GM21367 (cell line): Measurements from ENCODE around the gene MGAT4B.
A peak's percentile ranks its signal among the peaks of the same experiment; 100 is the strongest.
"Not testable (repeated sequence)": the region's sequence is repeated elsewhere in the genome, so short reads cannot be mapped to it uniquely, and the experiment has no call there.

Source experiments
- ATAC-seq: cut with Tn5 transposase; IDR thresholded peaks from one replicate; pipeline ENCODE4 v1.9.1; 2021; ENCODE audit not compliant: unreplicated experiment

MGAT4B gene

DNA sequence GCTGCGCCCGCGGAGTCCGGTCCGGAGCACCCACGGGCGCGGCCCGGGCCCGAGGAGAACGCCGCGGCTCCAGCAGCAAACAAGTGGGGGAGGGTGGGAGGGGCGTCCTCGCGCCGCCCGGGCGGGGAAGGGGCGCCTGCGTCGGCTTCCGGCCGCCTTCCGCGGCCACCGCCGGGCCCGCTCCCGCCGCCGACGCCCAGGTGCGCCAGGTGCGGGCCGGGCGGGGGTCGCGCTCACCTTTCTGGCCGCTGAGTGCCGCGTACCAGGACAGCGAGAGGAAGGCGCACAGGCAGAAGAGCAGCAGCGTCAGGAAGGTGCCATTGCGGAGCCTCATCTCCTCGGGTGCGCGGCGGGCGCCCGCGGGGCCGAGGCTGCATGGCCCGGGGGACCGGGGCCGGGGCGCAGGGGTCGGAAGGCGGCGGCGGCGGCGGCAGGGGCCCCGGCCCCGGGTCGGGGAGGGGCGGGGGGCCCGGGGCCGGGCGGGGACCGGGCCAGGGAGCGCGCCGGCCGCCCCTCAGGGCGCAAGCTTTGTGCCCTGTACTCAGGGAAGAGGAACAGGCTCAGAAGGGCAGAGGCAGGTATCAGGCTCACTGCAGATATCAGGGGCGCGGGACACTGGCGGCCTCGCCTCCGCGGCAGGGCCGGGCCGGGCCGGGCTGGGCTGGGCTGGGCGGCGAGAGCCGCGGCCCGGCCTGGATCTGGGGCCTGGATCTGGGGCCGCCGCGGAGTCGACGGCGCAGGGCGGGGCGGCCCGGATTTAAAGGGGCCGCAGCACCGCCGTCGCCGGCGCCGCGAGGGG is at the start of gene MGAT4B:
Gene MGAT4B, minus strand, starts transcription at position 617 of the 799 bp plus-strand sequence. Its CDS starts 283 bp downstream, at position 334.
- peak; percentile 56 for ATAC-seq

DNA sequence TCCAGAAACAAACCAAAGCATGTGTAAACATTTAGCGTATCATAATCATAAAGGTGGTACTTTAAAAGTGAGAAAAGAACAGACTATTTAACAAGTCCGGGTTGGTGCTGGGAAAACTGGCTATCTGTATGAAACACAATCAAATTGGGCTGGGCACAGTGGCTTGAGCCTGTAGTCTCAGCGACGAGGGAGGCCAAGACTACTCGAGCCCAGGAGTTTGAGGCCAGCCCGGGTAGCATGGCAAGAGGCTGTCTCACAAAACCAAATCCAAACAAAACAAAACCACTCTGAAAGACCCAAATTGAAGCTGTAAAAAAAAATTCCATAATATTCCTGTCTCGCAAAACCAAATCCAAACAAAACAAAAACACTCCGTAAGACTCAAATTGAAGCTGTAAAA is 47.7 kb upstream of the MGAT4B start:
- no peak for ATAC-seq

DNA sequence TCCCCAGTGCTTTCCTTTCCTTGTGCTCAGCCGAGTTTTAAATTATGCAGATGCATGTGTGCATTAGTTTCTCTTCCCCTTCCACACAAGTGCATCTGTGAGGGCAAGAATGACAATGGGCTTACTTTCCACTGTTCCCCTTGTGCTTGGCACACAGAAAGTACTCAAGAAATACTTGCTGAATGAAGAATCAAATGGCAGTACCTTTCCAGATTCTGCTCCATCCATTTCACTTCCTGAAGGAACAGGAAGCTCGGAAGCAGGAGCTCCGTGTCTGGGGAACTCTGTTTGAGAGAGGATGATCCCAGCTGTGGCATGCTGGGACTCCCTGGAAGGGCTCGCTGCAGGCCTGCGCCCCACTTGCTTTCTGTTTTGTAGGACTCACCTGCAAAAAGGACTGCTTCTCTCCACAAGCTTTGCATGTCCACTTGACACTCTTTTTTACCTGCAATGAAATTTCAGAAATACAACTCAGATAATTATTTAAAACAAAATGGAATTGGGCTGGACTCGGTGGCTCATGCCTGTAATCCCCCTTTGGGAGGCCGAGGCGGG is 46.4 kb upstream of the MGAT4B start:
- ATAC-seq: peak; percentile 89

DNA sequence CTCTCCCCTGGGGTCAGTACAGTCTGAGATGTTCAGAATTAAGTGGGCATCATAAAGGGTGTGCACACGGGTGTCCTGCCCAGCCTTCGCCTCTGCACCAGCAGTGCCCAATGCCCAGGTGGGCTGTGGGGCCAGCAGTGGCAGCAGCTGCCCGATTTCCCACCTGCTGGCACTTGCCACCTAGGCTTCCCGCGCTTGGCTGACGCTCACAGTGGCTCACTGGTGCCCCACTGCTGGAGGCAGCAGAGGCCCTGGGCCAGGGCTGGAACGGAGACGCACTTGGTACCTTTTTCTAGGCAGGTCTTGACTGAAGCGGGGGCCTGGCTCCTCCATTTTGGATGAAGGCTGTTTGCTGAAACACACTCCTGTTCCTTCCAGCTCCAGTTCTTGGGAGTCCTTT is 35.0 kb upstream of the MGAT4B start:
- ATAC-seq: no peak

DNA sequence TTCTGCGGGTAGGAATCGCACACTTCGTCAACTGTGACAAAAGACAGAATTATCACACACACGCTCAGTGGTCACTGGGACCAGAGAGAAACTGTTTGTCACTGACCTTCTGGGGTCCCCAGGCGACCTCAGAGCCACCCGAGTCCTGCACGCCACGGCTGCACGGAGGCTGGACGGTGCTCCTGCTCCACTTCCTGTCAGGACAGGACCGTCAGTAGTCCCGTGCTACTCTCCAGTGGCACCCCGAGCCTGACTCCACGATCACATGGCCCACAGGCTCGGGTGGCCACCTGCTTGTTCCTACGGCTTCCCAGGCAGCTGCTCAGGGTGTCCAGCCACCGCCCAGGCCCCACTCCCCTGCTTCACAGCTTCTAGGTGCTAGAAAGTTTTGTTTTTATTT is 34.1 kb upstream of the MGAT4B start:
- ATAC-seq: no peak

DNA sequence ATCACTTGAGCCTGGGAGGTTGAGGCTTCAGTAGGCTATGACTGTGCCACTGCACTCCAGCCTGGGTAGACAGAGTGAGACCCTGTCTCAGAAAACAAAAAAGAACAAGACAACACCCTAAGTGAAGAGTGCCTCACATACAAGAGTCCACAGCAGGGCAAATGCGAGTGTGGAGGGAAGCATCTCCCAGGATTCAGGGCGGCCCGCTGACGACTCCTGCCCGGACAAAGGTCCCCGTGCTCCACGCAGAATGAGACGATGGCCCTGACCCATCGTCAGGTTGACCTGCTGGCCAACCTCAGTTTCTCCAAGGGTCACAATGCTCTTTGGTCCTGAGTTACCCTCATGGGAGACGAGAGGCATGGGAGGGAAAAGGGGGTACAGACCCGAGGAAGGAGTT is 33.7 kb upstream of the MGAT4B start:
- ATAC-seq: no peak

DNA sequence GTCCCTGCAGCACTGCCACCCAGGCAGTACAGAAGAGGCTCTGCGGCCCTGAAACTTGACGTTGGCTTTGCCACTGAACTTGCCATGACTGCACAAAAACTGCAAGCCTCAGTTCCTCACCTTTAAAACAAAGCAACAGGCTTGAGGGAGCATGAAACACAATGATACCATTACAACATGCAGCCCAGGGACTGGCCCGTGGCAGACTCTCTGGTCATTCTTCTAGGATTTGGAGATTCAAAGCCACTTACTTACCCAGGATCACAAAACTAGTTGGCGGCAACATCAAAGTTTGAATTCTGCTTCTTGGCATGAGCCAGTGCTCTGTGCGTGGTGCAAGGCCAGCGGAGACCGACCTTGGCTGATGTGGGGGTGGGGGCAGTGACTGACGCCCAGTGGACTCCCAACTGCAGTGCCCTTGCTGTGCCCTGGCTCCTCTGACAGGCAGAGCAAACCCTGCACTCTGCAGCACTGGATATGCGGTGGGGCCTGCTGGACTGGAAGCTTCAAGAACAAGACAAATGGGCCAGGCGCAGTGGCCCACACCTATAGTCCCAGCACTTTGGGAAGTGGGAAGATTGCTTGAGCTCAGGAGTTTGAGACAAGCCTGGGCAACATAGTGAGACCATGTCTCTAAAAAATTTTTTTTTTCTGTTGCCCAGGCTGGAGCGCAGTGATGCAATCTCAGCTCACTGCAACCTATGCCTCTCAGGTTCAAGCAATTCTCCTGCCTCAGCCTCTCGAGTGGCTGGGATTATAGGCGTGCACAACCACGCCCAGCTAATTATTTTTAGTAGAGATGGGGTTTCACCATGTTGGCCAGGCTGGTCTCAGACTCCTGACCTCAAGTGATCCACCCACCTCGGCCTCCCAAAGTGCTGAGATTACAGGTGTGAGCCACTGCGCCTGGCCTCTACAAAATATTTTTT is 32.9 kb upstream of the MGAT4B start:
- no peak for ATAC-seq

DNA sequence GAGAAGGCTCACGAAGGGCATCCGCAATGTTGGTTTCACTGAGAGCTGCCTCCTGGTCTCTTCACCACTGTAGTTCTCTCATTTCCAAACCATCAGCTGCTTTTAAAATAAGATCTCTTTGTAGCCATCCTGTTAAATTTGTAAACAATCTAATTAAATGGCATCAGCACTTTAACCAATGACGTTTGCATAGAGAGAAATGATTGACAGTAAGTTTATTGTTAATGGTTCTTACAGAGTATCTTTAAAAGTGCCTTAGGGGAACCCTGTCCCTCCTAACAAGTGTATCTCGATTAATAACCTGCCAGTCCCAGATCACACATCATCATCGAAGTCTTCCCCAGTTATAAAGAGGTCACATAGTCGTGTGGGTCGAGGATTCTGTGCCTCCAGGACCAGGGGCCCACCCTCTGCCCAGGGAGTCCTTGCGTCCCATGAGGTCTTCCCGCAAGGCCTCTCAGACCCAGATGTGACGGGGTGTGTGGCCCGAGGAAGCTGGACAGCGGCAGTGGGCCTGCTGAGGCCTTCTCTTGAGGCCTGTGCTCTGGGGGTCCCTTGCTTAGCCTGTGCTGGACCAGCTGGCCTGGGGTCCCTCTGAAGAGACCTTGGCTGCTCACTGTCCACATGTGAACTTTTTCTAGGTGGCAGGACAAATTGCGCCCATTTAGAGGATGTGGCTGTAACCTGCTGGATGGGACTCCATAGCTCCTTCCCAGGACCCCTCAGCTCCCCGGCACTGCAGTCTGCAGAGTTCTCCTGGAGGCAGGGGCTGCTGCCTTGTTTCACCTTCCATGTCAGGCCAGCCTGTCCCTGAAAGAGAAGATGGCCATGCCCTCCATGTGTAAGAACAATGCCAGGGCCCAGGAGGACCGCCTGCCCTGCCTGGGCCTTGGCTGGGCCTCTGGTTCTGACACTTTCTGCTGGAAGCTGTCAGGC is 30.7 kb upstream of the MGAT4B start:
- ATAC-seq: no peak

DNA sequence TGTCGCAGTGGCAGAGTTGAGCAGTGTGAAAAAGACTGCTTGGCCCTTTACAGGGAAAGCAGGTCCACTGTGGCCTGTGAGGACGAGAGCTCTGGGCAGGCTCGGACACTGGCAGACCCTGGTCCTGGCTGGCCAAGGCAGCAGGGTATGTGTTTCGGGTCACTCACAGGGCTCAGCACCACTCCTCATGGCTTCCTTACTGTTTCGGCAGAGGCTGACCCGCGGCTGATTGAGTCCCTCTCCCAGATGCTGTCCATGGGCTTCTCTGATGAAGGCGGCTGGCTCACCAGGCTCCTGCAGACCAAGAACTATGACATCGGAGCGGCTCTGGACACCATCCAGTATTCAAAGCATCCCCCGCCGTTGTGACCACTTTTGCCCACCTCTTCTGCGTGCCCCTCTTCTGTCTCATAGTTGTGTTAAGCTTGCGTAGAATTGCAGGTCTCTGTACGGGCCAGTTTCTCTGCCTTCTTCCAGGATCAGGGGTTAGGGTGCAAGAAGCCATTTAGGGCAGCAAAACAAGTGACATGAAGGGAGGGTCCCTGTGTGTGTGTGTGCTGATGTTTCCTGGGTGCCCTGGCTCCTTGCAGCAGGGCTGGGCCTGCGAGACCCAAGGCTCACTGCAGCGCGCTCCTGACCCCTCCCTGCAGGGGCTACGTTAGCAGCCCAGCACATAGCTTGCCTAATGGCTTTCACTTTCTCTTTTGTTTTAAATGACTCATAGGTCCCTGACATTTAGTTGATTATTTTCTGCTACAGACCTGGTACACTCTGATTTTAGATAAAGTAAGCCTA is 29.8 kb upstream of the MGAT4B start:
- peak; percentile 61 for ATAC-seq

DNA sequence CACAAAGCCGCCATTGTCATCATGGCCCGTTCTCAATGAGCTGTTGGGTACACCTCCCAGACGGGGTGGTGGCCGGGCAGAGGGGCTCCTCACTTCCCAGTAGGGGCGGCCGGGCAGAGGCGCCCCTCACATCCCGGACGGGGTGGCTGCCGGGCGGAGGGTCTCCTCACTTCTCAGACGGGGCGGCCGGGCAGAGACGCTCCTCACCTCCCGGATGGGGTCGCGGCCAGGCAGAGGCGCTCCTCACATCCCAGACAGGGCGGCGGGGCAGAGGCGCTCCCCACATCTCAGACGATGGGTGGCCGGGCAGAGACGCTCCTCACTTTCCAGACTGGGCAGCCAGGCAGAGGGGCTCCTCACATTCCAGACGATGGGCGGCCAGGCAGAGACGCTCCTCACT is 28.2 kb upstream of the MGAT4B start:
- ATAC-seq: not testable (repeated sequence)

DNA sequence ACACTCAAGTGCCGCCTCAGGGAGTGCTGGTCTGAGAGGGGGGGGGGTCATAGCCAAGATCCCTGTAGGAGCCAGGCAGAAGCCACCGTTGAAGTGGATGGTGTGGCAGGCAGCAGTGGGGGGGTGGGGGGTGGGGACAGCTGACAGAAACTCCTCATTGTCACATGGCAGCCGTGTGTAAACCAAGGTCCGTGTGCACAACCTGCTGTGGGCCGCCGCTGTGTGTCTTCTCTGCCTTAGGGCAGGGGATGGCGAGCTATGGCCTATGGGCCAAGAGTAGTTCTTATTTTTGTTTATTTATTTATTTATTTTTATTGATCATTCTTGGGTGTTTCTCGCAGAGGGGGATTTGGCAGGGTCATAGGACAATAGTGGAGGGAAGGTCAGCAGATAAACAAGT is 27.5 kb upstream of the MGAT4B start:
- no peak for ATAC-seq

DNA sequence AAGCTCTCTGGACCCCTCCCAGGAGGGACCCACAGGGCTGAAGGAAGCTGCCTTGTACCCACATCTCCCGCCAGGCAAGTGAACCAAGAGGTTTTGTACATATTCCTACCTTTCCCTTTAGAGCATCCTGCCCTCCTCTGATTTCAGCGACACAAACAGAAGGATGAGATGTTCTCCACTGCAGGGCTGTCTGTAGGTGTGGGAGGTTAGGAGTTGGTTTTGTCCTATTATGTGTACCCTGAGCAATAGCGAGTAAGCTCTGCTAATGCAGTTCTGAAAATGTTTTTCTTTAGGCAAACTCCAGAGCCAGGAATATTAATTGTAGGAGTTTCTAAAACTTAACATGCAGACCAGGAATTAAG is 27.0 kb upstream of the MGAT4B start:
- ATAC-seq: no peak

DNA sequence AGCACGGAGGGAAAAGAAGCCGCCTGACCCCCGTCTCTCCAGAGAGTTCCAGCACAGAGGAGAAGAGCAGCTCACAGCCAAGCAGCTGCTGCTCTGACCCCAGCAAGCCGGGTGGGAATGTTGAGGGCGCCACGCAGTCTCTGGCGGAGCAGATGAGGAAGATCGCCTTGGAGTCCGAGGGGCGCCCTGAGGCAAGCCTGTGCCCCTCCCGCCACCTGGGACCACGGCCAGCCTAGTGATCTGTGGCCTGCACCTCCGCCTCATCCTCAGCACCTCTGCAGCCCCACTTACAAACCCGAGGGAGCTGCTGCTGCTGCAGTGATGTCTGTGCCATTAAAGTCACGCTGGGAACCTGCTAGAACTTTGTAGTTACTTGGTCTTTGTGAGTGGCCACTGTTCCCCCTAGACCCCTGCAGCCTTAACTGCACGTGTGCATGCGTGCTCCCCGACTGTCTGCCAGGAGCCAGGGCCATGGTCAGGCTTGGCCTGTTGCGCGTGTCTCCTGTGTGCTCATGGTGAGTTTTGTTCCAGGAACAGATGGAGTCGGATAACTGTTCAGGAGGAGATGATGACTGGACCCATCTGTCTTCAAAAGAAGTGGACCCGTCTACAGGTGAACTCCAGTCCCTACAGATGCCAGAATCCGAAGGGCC is 26.5 kb upstream of the MGAT4B start:
- ATAC-seq: no peak

DNA sequence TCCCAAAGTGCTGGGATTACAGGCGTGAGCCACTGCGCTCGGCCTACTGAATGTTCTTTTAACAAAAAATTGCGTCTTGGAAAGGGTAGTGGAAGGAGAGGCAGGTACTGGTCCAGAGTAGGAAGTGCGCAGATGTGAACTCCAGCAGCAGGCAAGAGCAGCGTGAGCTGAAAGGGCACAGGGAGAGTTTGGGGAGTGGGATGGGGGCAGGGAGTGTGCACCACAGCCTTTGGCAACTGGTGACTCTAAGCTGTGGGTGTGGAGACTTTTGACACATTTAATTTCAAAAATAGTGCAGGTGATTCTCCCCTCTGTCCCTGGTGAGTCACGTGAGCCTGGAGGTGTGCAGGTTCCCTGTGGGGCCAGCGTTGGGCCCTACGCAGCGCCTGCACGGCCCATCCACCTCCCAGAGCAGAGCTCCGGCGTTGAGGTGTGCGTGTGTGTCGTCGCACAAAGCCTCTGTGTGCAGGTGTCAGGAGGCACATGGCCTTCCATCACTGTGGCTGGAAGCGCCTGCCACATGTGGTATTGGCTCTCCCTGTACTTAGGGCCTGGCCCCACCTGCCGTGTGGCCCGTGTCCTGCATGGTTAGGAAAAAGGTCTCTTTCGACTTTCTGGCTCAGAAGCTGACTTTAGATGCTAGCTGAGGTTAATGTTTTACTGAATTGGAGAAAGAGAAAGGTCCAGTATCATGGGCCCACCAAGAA is 25.5 kb upstream of the MGAT4B start:
- ATAC-seq: no peak

DNA sequence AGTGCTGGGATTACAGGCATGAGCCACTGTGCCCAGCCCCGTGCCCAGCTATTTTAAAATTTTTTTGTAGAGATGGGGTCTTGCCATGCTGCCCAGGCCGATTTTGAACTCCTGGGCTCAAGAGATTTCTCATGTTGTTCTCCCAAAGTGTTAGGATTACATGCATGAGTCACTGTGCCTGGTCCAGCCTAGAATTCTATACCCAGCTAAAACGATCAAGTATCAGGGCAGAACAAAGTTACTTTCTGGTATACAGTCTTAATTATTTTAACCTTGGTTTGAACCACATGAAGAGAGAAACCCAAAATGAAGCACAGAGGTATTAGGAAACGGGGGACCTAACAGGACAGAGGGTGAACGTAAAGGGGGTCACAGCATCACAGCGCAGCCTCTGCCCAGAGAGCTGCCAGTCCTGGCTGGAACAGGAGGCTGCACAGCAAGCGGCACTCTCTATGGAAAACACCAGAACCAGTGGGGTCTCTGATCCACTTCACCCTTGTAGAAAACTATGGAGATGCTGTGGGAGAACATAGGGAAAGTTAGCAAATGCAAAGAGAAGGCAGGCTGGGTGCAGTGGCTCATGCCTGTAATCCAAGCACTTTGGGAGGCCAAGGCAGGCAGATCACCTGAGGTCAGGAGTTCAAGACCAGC is 24.3 kb upstream of the MGAT4B start:
- ATAC-seq: no peak

DNA sequence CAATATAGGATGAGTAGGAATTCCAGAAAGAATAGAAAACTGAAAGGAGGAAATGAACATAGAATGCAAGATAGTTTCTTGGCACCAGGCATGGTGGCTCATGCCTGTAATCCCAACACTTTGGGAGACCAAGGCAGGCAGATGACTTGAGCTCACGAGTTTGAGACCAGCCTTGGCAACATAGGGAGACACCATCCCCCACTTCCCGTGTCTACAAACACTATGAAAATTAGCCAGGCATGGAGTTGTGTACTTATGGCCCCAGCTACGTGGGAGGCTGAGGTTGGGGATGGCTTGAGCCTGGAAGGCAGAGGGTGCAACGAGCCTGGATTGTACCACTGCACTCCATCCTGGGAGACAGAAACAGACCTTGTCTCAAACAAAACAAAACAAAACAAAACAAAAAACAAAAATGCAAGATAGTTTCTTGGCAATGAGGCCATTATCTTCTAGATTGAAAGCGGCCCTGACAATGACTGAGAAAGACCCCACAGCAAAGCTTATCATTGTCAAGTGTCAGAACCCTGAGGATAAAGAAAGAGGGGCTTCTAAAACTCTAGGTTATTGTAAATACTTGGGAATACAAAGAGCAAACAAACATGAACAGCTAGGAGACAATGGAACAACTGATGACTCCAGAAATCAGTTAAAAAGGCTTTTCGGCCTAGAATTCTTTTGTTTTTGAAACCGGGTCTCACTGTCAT is 23.2 kb upstream of the MGAT4B start:
- no peak for ATAC-seq

DNA sequence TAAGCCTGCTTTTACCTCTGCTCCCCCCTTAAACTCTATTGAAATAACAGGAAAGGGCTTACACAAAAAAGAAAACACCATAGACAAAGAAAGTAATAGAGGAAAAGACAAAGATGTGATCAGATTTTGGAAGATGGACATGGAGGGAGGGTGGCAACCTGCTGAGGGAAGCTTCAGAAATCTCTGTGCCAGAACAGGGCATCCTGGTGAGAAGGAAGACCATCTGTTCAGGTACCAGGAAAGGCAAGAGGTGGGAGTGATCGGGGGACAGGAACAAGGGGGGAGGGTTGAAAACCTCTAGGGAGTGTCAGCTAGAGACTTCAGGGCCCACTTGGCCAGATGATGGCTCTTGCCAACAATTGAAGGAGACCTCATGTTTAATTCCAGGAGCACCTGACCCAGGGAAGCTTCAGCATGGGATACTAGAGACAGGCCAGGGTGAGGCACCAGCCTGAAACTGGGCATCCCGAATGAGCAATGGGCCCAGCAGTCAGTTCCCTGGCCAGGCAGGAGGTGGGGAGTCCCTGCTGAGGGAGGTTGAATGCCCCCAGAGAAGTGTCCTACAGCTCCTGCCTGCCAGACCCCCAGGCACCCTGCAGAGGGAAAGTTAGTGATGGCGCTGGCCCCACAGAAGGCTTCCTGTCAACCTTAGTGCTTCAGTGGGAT is 22.2 kb upstream of the MGAT4B start:
- no peak for ATAC-seq
